Right lobe of liver (tissue), 6 donors: ENCODE measurements around the gene SLC2A5. TPM values are rescaled to one million over a fixed set of nuclear protein-coding genes. Genes with fewer than 3 reads are reported as not detected.
A peak's percentile ranks its signal among the peaks of the same experiment; 100 is the strongest.

Source experiments
- ATAC-seq, 4 donors: fragments of 200-7000 bp; cut with Tn5 transposase; one replicate each; pipeline ENCODE4 v1.9.1; 2020; ENCODE audit warnings: mild to moderate bottlenecking in 4 of 4, moderate library complexity in 4 of 4
- DNase-seq, 3 donors: peaks; one replicate each; pipeline ENCODE4 v3.0.0-alpha.2; 2020
- H3K27ac ChIP-seq, 3 donors: fragments of 200-600 bp; one replicate each; pipeline ENCODE4 v1.8.0; 2022
- H3K27me3 ChIP-seq, 2 donors: fragments of 200-600 bp; one replicate each; pipeline ENCODE4 v1.8.0; 2022
- H3K36me3 ChIP-seq, 4 donors: fragments of 200-600 bp; sonication (generic) in 1 of 4; one replicate each; pipeline versions ENCODE4 v1.5.1 to v1.8.0; 2017 to 2022; ENCODE audit warnings: control low read depth in 1 of 4
- H3K4me1 ChIP-seq, 4 donors: fragments of 200-600 bp; sonication (generic) in 1 of 4; one replicate each; pipeline versions ENCODE4 v1.5.1 to v1.8.0; 2017 to 2022; ENCODE audit warnings: control low read depth in 1 of 4
- H3K4me3 ChIP-seq, 3 donors: fragments of 200-600 bp; one replicate each; pipeline ENCODE4 v1.8.0; 2022
- H3K9me3 ChIP-seq, 4 donors: fragments of 200-600 bp; sonication (generic) in 1 of 4; one replicate each; pipeline versions ENCODE4 v1.5.1 to v1.8.0; 2017 to 2022; ENCODE audit warnings: control low read depth in 1 of 4
- POLR2A ChIP-seq: fragments of 450-650 bp; IDR thresholded peaks from one replicate; pipeline ENCODE4 v1.6.1; 2017; ENCODE audit warnings: antibody characterized with exemption, mild to moderate bottlenecking
- WGBS: methylation state at CpG from one replicate; pipeline ENCODE4 v1.1.6; 2018; ENCODE audit warnings: low coverage, low lambda C conversion rate; ENCODE audit not compliant: insufficient coverage; ENCODE audit errors: missing lambda C conversion rate; 5-methylcytosine and 5-hydroxymethylcytosine counted together
- intact Hi-C, 2 donors: fragments of 100-400 bp; cut with DNase I; formaldehyde crosslinking; loops; one replicate each; pipeline versions ENCODE4 v1.11.2 to v1.14.1; 2022
- total RNA-seq, 6 experiments: library from RNA; depleted of rRNA in 2 of 6; stranded (reverse); fragments of >200 nt in 2 of 6; fragmentation: NEBNext Ultra II Directional in 3 of 6; extraction: Animal tissue kit (Norgen Biotek cat#: 25700) in 3 of 6; gene quantifications; one replicate each; pipeline versions ENCODE4 v1.1.0 to v1.2.4, GENCODE V29; 2016 to 2023
- TF ChIP-seq, protein P1 (sequence below), 4 donors: fragments of 200-600 bp in 3 of 4; fragments of 450-650 bp in 1 of 4; IDR thresholded peaks; one replicate each; pipeline versions ENCODE4 v1.5.1 to v1.8.0; 2016 to 2022; ENCODE audit warnings: antibody characterized with exemption in 4 of 4, mild to moderate bottlenecking in 2 of 4
- donor health status: DM: no; HTN: yes; CAD: no.
- donor health status: DM: no; HTN: no; CAD: no.
- donor health status: DM: no; HTN: no; CAD: no.
- donor health status: DM: no; HTN: yes; CAD: no.
- donor health status: DM: no; HTN: yes; CAD: no.

The SLC2A5 gene
- total RNA-seq, 6 experiments from 2014 or later = 0.19 to 3.5 (median 0.30) TPM

DNA sequence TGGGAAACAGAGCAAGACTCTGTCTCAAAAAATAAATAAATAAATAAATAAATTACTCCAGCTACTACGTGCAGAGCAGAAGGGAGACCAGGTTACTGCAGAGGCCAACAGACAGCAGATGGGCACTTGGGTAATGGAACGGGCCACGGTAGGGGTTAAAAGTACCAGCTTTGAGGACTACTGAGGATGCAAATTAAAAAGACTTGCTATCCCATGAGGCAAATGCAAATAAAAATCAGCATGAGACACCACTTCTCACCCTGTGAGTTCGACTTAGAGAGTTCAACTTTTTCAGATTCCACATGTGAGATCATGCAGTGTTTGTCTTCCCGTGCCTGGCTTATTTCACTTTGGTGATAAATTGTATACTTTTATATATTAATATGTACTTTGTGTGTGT is 6.6 kb downstream of the SLC2A5 start:
- ATAC-seq (no peak), DNase-seq (no peak)
- H3K4me1 ChIP-seq = no peaks in the 10 kb centered on the region
- no peak overlapping the region for H3K4me3 ChIP-seq
- H3K36me3 ChIP-seq = no peaks in the 10 kb centered on the region
- H3K27ac ChIP-seq = no peak overlapping the region
- WGBS = 72% methylated on average over 4 of the region's 5 CpGs
- no peaks in the 10 kb centered on the region for H3K27me3 ChIP-seq
- no peaks in the 10 kb centered on the region for H3K9me3 ChIP-seq
- TF ChIP-seq, protein P1, sequence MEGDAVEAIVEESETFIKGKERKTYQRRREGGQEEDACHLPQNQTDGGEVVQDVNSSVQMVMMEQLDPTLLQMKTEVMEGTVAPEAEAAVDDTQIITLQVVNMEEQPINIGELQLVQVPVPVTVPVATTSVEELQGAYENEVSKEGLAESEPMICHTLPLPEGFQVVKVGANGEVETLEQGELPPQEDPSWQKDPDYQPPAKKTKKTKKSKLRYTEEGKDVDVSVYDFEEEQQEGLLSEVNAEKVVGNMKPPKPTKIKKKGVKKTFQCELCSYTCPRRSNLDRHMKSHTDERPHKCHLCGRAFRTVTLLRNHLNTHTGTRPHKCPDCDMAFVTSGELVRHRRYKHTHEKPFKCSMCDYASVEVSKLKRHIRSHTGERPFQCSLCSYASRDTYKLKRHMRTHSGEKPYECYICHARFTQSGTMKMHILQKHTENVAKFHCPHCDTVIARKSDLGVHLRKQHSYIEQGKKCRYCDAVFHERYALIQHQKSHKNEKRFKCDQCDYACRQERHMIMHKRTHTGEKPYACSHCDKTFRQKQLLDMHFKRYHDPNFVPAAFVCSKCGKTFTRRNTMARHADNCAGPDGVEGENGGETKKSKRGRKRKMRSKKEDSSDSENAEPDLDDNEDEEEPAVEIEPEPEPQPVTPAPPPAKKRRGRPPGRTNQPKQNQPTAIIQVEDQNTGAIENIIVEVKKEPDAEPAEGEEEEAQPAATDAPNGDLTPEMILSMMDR (IDR thresholded peaks at IDR 0.05) = no peak
- TF ChIP-seq POLR2A = no peak
- intact Hi-C loops = no loop called here

DNA sequence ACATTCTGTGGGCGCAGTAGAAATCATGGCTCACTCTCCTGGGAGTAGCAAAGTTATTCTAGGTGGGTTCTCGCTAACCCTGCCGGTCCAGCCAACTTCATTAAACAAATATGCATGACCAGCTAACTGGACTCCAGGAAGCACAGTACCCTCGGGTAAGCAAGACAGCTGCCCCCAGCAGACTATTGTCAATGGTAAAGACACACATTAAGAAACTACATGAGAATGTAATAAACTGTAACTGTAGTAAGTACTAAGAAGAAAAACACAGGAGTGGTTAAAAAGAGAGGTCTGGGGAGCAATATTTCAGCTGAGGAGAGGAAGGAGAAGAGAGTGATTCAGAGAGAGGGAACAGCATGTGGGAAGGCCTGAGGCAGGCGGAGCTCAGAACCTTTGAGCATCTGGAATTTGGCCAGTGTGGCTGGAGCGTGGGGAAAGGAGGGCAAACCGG is 7.4 kb downstream of the SLC2A5 start:
- WGBS = 46% methylated on average over 7 of the region's 7 CpGs
- DNase-seq = peak in 1 of 3 donors; percentile 9

GRCh38 chr1:9061252-9061960 is 8.0 kb downstream of the SLC2A5 start:
- 51% methylated on average over 5 of the region's 6 CpGs for WGBS
- ATAC-seq (peak; percentile 39 to 59 (median 50)), DNase-seq (no peak)
- H3K27me3 ChIP-seq = no peaks in the 10 kb centered on the region
- H3K36me3 ChIP-seq = no peaks in the 10 kb centered on the region
- no peaks in the 10 kb centered on the region for H3K9me3 ChIP-seq
- intact Hi-C loops = no loop called here
- H3K27ac ChIP-seq = no peak overlapping the region
- H3K4me1 ChIP-seq = no peaks in the 10 kb centered on the region
- no peak for TF ChIP-seq POLR2A
- TF ChIP-seq, protein P1 (IDR thresholded peaks at IDR 0.05) = no peak
- no peak overlapping the region for H3K4me3 ChIP-seq

More for the DNA sequence above, 7.4 kb downstream of the SLC2A5 start:
- no peak overlapping the region for H3K27ac ChIP-seq
- no peaks in the 10 kb centered on the region for H3K36me3 ChIP-seq
- no peaks in the 10 kb centered on the region for H3K27me3 ChIP-seq
- peak in 2 of 4 donors; percentile 18 to 19 for ATAC-seq
- intact Hi-C loops = no loop called here
- no peak for TF ChIP-seq POLR2A
- TF ChIP-seq, protein P1 (IDR thresholded peaks at IDR 0.05) = no peak
- H3K9me3 ChIP-seq = no peaks in the 10 kb centered on the region
- no peak overlapping the region for H3K4me3 ChIP-seq
- no peaks in the 10 kb centered on the region for H3K4me1 ChIP-seq

DNA sequence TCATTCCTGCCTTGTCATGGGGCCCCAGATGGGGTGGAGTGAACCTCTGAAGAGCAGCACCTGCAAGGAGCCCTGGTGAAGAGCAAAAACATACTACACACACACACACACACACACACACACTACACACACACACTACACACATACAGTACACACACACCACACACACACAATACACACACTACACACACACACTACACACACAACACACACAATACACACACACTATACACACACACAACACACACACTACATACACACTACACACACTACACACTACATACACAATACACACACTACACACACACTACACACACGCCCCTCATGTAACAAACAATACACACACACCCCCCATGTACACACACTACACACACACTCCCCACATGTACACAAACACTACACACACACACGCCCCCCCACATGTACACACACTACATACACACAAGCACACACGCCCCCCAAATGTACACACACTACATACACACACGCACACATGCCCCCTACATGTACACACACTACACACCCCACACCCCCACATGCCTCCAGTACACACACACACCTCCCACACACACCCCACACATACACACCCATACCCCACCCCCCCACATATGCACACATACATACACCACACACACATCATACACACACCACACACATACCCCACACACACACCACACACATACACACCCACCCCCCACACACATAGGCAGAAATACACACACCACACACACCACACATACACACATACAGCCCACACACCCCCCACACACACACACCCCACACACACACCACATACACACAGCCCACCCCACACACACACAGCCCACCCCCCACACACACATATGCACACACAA is 9.3 kb downstream of the SLC2A5 start:
- 65% methylated on average over 4 of the region's 4 CpGs for WGBS
- H3K4me1 ChIP-seq = no peaks in the 10 kb centered on the region
- no peak for ATAC-seq
- no peak overlapping the region for H3K27ac ChIP-seq
- TF ChIP-seq, protein P1 (IDR thresholded peaks at IDR 0.05) = no peak
- TF ChIP-seq POLR2A = no peak
- intact Hi-C loops = no loop called here
- H3K27me3 ChIP-seq = no peaks in the 10 kb centered on the region
- DNase-seq = no peak
- no peaks in the 10 kb centered on the region for H3K36me3 ChIP-seq
- no peaks in the 10 kb centered on the region for H3K9me3 ChIP-seq
- H3K4me3 ChIP-seq = no peak overlapping the region
